Lung (tissue), 12 donors: ENCODE measurements around the gene PAFAH2. TPM values are rescaled to one million over a fixed set of nuclear protein-coding genes. Genes with fewer than 3 reads are reported as not detected.

ENCODE experiments used
- ATAC-seq: fragments of 200-7000 bp; cut with Tn5 transposase; one replicate; pipeline ENCODE4 v1.9.1; 2020; ENCODE audit warnings: moderate number of reproducible peaks; ENCODE audit not compliant: insufficient read depth, low FRiP score
- DNase-seq, 3 donors: peaks; one replicate each; pipeline ENCODE4 v3.0.0-alpha.2; 2013 to 2017
- H3K27ac ChIP-seq, 2 donors: one replicate each; pipeline ENCODE4 v1.5.1; 2013; ENCODE audit warnings: mild to moderate bottlenecking in 2 of 2, moderate library complexity in 2 of 2, control low read depth in 1 of 2, inconsistent platforms in 1 of 2, low read depth in 1 of 2, low read length in 1 of 2
- H3K27me3 ChIP-seq, 3 donors: one replicate each; pipeline ENCODE4 v1.5.1; 2013; ENCODE audit warnings: low read length in 2 of 3; ENCODE audit not compliant: control insufficient read depth in 3 of 3, insufficient read depth in 3 of 3
- H3K36me3 ChIP-seq, 4 donors: one replicate each; pipeline ENCODE4 v1.5.1; 2013; ENCODE audit warnings: low read length in 4 of 4, mild to moderate bottlenecking in 1 of 4, moderate library complexity in 1 of 4; ENCODE audit not compliant: control insufficient read depth in 4 of 4, insufficient read depth in 4 of 4
- H3K4me1 ChIP-seq, 5 donors: one replicate each; pipeline ENCODE4 v1.5.1; 2013; ENCODE audit warnings: low read length in 5 of 5, mild to moderate bottlenecking in 2 of 5, moderate library complexity in 1 of 5; ENCODE audit not compliant: control insufficient read depth in 5 of 5, insufficient read depth in 5 of 5
- H3K4me3 ChIP-seq: one replicate; pipeline ENCODE4 v1.5.1; 2013; ENCODE audit warnings: mild to moderate bottlenecking, control low read depth, moderate library complexity
- H3K9ac ChIP-seq, 2 donors: one replicate each; pipeline ENCODE4 v1.5.1; 2013; ENCODE audit warnings: low read length in 2 of 2, control low read depth in 1 of 2; ENCODE audit not compliant: insufficient read depth in 1 of 2
- H3K9me3 ChIP-seq, 4 donors: one replicate each; pipeline ENCODE4 v1.5.1; 2013; ENCODE audit warnings: low read length in 3 of 4, mild to moderate bottlenecking in 1 of 4, moderate library complexity in 1 of 4; ENCODE audit not compliant: control insufficient read depth in 4 of 4, insufficient read depth in 3 of 4
- CTCF ChIP-seq: IDR thresholded peaks from 2 replicates; pipeline ENCODE4 v1.5.1; 2012; ENCODE audit warnings: mild to moderate bottlenecking; ENCODE audit errors: control extremely low read depth, extremely low read depth
- WGBS, 2 donors: extraction: QIAGEN DNeasy Blood & Tissue Kit; methylation state at CpG; one replicate each; pipeline ENCODE4 v1.1.7; 2013; 5-methylcytosine and 5-hydroxymethylcytosine counted together
- polyA plus RNA-seq, 2 donors: library from polyadenylated mRNA; stranded (reverse); fragments of 200-250 nt; gene quantifications; one replicate each; pipeline ENCODE4 v1.2.1, GENCODE V29; 2013
- total RNA-seq, 2 donors: library from RNA; depleted of rRNA in 1 of 2; stranded (reverse); fragments of >200 nt in 1 of 2; gene quantifications; one replicate each; pipeline ENCODE4 v1.2.1, GENCODE V29; 2014 to 2021
- donor health status: control.
- donor health status: control.
- donor health status: Bipolar disorder and iron deficiency.
- donor health status: healthy.
- donor health status: DM: yes; HTN: yes; CAD: no.

Gene PAFAH2
- total and polyA plus RNA-seq, 4 donors = 6.5 to 15.2 (median 9.1) TPM

- Histone ChIP-seq H3K4me3 (no peak overlapping the region), H3K4me1 (peaks cover 0 to 13% (median 4%) of the 10 kb centered on the region in 5 donors), H3K27ac (peak overlapping the region in 1 of 2 donors; percentile 66), H3K9ac (no peak overlapping the region), H3K36me3 (no peaks in the 10 kb centered on the region), H3K9me3 (no peaks in the 10 kb centered on the region), H3K27me3 (no peaks in the 10 kb centered on the region)
- WGBS, 2 donors = 66 to 81% methylated on average over 6 of the region's 6 CpGs
- no peak for DNase-seq
- no peak for ATAC-seq
- TF ChIP-seq CTCF = no peak
Observed at GRCh38 chr1:26020941-26021646, 23.2 kb upstream of the PAFAH2 start.

GRCh38 chr1:26020330-26020768 lies 22.5 kb upstream of the PAFAH2 start:
- no peak for ATAC-seq
- no peak for TF ChIP-seq CTCF
- H3K36me3 ChIP-seq = no peaks in the 10 kb centered on the region
- no peaks in the 10 kb centered on the region for H3K27me3 ChIP-seq
- H3K4me3 ChIP-seq = no peak overlapping the region
- H3K9me3 ChIP-seq = no peaks in the 10 kb centered on the region
- H3K9ac ChIP-seq = no peak overlapping the region
- peak in 1 of 3 donors; percentile 15 for DNase-seq
- peak overlapping the region in 1 of 2 donors; percentile 66 for H3K27ac ChIP-seq
- 69 to 82% methylated on average over 6 of the region's 6 CpGs for whole genome bisulfite sequencing, 2 donors
- peaks cover 0 to 13% (median 4%) of the 10 kb centered on the region in 5 donors for H3K4me1 ChIP-seq

DNA sequence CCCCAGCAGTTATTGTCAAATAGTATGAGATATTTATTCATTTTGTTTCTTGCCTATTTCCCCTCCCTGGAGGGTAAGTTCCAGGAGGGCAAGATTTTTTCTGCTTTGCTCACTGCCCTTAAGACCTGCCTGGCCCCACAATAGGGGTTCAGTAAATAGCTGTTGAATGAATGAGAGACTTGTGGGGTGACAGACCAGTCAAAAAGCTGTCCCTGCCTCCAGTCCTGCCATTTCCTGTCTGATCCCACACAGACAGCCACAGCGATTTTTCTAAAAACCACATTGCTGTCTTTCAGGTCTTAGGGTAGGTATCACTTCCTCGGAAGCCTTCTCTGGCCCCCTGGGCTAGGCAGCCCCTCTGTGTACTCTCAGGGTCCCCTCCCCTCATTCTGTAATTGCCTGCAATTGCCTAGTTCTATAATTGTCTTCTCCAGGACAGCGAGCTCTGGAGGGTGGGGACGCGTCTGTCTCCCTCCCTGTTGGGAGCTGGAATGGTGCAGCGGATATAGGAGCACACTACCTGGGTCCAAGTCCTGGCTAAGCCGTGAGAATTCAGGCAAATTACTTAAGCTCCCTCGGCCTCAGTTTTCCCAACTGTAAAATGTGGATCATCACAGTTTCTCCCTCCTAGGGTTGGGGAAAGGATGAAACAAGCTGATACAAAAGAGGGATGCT lies 21.9 kb upstream of the PAFAH2 start:
- no peak for ATAC-seq
- H3K27ac ChIP-seq = peak overlapping the region in 1 of 2 donors; percentile 66
- 66 to 71% methylated on average over 8 of the region's 8 CpGs for WGBS, 2 donors
- DNase-seq = no peak
- H3K4me3 ChIP-seq = no peak overlapping the region
- no peak for TF ChIP-seq CTCF
- no peaks in the 10 kb centered on the region for H3K36me3 ChIP-seq
- peaks cover 0 to 13% (median 4%) of the 10 kb centered on the region in 5 donors for H3K4me1 ChIP-seq
- H3K27me3 ChIP-seq = no peaks in the 10 kb centered on the region
- no peak overlapping the region for H3K9ac ChIP-seq
- no peaks in the 10 kb centered on the region for H3K9me3 ChIP-seq
